ENCODE data around the gene GJA9. TPM values are rescaled to one million over a fixed set of nuclear protein-coding genes. Genes with fewer than 3 reads are reported as not detected.
"Not testable (repeated sequence)": the region's sequence is repeated elsewhere in the genome, so short reads cannot be mapped to it uniquely, and the experiment has no call there.

GJA9 gene
- total RNA-seq, 1 donor, result not detected

- DNase-seq (ENCODE audit: low read depth), result no peak
- no peak for TF ChIP-seq CTCF (IDR thresholded peaks at IDR 0.05; ENCODE audit: insufficient read depth, low read depth, low read length)
- H3K4me3 ChIP-seq (ENCODE audit: low read depth, low read length), result no peak overlapping the region
These were observed 37.2 kb upstream of the GJA9 start for GRCh38 chr1:38918568-38918967.

- no peak for TF ChIP-seq CTCF (IDR thresholded peaks at IDR 0.05; ENCODE audit: insufficient read depth, low read depth, low read length)
- no peak for DNase-seq (ENCODE audit: low read depth)
- no peak overlapping the region for H3K4me3 ChIP-seq (ENCODE audit: low read depth, low read length)
These were observed 36.4 kb upstream of the GJA9 start for GRCh38 chr1:38917772-38918171.

GRCh38 chr1:38917337-38917736 lies 36.0 kb upstream of the GJA9 start:
- H3K4me3 ChIP-seq (ENCODE audit: low read depth, low read length), result no peak overlapping the region
- TF ChIP-seq CTCF (IDR thresholded peaks at IDR 0.05; ENCODE audit: insufficient read depth, low read depth, low read length), result no peak
- no peak for DNase-seq (ENCODE audit: low read depth)

- no peak for DNase-seq (ENCODE audit: low read depth)
- H3K4me3 ChIP-seq (ENCODE audit: low read depth, low read length), result no peak overlapping the region
These were observed 34.1 kb upstream of the GJA9 start for GRCh38 chr1:38915352-38915948.

GRCh38 chr1:38914908-38915307 lies 33.5 kb upstream of the GJA9 start:
- H3K4me3 ChIP-seq (ENCODE audit: low read depth, low read length); DNase-seq (ENCODE audit: low read depth): not testable (repeated sequence)

More at GRCh38 chr1:38915352-38915948, 34.1 kb upstream of the GJA9 start:
- TF ChIP-seq CTCF (IDR thresholded peaks at IDR 0.05; ENCODE audit: insufficient read depth, low read depth, low read length), result no peak

- no peak for DNase-seq (ENCODE audit: low read depth)
- H3K4me3 ChIP-seq (ENCODE audit: low read depth, low read length), result no peak overlapping the region
- no peak for TF ChIP-seq CTCF (IDR thresholded peaks at IDR 0.05; ENCODE audit: insufficient read depth, low read depth, low read length)
These were observed 27.4 kb upstream of the GJA9 start for GRCh38 chr1:38908821-38909220.

GRCh38 chr1:38905985-38906384 lies 24.6 kb upstream of the GJA9 start:
- no peak for DNase-seq (ENCODE audit: low read depth)
- H3K4me3 ChIP-seq (ENCODE audit: low read depth, low read length), result no peak overlapping the region
- TF ChIP-seq CTCF (IDR thresholded peaks at IDR 0.05; ENCODE audit: insufficient read depth, low read depth, low read length), result no peak

All from fibroblast of villous mesenchyme (primary cell).